HG02759 (cell line): ENCODE data around the gene ESPNL.

ENCODE experiments used
- ATAC-seq: cut with Tn5 transposase; IDR thresholded peaks from one replicate; pipeline ENCODE4 v1.9.1; 2021; ENCODE audit warnings: mild to moderate bottlenecking, moderate library complexity; ENCODE audit not compliant: unreplicated experiment

The ESPNL gene

DNA sequence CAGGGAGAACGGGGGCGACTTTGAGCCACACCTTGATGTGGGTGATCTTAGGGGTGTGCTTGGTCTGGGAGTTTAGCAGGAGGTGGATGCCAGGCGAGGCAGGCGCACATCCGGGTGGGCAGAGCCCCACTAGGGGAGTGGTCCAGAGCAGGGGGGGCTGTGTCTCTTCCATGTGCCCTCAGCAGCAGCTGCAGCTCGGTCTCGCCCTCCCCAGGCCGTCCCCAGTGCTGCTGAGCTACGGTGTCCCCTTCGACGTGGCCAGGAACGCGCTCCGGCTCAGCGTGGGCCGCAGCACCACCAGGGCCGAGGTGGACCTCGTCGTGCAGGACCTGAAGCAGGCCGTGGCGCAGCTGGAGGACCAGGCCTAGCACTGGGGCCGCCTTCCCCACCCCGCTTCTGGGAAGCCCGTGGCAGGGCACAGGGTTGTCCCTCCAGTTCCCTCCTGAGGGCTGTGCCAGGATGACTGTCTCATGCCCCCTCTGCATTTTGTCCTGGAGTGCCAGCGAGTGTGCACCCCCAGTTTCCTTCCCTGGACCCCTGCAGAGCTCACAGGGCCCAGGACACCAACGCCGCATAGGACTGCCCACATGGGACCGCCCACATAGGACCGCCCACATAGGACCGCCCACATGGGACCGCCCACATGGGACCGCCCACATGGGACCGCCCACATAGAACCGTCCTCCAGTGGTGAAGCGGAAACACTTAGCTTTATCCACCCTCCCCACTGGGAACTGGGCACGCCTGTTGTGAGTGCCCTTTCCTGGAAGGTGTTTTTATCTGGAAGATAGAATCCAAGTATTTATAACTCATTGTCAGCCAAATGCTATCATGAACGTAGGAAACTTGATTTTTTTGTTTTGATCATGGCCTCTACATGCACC lies 1.9 kb upstream of the ESPNL start:
- ATAC-seq = peak; percentile 47

DNA sequence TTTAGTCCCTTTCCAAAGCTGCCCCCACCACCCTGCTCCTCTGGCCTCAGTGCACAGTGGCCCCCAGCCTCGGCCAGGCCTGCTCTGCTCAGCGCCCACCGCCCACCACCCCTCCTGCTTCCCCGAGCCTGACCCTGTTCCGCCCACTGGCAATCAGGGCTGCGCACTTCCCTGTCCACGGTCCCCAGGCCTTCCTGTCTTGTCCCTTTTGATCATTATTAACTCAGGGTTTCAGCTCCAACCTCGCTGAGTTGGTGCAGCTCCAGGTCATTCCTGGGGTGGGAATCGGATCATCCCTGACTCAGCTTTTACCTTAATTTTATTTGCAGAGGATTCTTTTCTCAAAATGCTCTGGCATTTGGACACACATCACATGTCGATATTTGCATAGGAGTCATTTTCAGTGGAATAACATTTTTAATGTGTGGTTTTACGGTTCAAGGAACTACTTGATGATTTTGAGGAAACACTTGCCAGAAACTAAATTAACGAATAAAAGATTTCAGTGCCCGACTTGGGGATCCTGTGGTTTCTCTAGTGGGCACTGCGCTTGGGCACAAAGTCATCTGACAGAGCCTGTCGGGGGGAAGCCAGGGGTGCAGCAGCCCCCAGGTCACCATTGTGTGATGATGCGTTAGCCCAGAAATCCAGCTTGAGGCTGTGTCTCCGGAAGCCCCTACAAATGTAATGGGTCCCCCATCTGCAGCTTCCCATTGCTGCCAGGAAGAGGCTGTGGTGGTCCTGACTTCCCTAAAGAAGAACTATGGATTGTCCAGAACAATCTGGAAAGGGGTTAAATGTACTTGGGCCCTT lies 1.0 kb upstream of the ESPNL start:
- ATAC-seq = peak; percentile 37

DNA sequence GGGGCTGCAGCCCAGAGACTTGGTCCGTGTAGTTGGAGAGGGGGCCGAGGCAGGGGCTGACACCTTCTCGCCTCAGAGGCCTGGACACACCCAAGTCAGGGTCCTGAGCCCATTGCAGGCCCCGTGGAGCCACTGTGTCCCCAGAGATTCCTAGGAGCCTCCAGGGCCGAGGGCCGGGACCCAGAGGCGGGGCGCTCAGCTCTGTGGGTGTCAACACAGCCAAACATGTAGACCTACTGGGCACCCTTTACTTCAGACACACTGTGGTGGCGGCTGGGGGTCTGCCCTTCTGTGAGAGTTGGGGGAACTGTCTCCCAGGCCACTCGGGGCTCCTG lies 459 bp upstream of the ESPNL start:
- ATAC-seq = no peak

DNA sequence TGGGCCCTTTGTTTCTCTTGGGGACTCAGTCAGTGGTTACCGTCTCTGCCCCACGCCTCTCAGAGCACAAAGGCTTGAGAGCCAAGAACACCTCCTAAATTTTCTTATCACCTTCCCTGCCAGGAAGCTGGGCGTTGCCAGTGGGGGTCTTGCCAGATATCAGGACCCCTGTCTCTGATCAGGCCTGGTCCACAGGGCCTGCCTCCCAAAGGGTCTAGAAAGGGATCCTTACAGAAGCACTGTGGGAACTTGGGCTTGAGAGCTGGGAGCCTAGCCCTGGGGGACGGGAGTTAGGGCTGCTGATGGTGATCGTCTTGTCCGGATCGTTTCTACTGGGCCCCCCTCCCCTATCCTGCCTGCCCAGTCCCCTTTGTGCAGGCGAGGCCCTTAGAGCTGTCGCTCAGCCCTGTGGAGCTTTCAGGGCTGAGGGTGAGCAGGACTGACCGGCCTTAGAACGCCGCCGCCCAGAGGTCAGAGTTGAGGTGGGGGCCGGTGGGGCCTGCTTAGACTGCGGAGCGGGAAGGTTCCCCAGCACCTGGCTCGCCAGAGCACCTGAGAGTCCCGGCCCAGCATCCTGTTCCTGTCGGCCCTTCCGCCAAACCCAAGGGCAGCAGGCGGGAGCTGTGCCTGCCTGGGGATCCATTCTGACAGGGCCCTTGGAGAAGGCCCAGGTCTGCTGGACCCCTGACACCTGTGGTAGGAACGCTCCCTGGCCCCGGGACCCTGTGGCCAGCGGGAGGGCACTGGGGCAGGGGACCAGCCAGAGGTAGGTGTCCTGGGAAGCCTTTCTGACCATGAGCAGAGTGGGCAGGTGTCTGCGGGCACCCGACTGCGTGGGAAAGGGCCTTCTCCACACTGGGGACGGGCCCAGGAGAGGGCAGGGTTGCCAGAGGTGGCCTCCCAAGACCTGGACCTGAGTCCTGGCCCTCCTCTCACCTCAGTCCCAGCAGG lies 956 bp downstream of the ESPNL start:
- ATAC-seq = no peak

DNA sequence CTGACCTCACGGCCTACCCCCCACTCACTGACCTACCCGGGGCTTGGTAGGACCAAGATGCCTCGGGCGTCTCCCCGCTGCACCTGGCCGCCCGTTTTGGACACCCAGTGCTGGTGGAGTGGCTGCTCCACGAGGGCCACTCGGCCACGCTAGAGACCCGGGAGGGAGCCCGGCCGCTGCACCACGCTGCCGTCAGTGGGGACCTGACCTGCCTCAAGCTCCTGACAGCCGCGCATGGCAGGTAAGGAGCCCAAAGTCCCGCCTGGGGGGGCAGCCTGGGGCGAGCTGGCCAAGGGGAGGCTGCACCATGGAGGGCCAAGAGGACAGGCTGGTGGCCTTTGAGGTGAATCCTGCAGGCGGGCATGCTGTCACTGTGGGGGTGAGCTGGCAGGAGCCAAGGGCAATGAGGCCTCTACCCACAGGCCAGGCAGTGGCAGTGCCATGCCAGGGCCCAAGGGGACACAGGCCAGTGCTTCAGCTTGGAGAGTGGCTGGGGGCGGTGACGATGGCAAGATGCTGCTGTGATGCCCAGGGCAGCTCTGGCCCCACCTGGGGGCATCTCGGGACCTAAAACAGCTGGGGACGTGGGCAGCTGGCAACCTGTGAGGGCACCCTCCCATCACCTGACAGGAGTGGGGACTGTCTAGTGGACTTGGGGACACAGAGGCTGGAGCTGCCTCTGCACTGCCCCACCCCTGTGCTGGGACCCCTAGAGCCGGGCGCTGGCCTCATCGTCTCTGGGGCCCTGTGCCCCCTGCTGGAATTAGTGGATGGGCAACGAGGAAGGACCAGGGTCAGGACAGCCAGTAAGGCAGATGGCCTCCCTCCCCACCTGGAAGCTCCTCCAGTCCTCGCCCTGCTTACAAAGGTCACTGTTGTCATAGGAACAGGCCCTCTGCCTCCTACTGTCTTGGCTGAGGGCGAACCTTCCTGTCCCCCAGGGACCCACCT lies 2.0 kb downstream of the ESPNL start:
- no peak for ATAC-seq

DNA sequence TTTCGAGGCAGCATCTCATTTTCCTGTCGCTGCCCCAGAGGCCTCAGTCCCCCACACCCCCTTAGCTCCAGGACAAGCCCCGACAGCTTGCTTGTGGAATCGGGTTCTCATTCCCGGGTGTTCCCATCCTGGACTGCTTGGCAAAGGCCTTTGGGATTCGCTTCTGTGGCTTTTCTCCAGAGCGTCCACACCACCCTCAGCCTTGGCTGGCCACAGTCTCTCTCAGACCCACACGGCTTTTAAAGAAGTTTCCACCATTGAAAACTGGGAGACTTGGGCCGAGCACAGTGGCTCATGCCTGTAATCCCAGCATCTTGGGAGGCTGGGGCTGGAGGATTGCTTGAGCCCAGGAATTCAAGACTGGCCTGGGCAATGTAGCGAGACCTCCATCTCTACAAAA lies 2.7 kb downstream of the ESPNL start:
- no peak for ATAC-seq

DNA sequence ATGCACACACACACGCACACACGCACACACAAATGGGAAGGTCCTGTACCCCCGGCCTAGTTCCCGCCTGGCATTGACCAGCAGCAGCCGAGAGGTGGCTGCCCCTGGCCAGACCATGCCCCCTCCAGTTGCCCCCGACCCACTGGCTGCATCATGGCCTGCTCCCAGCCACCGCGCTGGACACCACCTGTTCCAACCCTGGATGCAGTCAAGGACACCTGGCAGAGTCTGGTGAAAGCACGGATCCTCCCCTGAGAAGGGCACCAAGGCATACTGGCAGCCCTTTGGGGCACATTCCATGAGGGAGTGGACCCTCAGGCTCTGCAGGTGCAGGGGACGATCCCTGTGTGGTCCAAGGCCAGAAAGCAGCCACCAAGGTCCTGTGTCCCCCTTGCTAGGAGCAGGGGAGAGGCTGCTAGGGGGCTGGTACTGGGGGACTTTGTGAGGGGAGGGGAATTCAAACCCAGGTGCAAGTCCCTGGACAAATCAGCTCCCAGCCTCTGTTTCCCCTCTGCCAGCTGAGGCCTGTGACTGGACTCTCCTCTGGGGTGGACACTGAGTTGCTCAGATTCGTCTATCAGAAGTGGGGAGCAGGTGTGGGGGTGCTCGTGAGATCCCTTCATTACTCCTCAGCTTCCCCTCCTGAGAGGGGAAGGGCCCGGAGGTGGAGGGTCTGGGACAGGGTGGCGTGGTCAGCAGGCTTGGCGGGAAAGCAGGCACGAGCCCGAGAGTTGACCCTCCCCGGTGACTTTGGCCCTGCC lies 3.5 kb downstream of the ESPNL start:
- ATAC-seq = no peak

DNA sequence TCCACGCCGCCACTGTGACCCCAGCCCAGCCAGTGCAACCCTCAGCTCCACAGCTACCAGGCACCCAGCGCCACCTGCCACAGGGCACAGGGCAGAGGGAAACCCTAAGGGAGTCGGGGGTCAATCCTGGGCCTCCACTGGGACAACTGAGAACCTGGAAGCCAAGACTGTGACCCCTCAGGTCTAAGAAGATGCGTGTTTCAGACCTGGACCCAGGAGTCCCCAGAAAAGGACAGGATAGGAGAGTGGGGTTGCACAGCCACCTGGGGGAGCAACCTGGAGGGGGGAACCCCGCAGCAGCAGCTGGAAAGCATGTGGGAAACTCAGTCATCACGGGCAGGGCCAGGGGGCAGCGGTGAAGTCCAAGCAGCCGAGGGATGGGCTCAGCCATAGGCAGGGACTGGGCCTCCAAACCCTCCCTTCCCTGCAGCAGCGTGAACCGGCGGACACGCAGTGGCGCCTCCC lies 4.1 kb downstream of the ESPNL start:
- no peak for ATAC-seq

DNA sequence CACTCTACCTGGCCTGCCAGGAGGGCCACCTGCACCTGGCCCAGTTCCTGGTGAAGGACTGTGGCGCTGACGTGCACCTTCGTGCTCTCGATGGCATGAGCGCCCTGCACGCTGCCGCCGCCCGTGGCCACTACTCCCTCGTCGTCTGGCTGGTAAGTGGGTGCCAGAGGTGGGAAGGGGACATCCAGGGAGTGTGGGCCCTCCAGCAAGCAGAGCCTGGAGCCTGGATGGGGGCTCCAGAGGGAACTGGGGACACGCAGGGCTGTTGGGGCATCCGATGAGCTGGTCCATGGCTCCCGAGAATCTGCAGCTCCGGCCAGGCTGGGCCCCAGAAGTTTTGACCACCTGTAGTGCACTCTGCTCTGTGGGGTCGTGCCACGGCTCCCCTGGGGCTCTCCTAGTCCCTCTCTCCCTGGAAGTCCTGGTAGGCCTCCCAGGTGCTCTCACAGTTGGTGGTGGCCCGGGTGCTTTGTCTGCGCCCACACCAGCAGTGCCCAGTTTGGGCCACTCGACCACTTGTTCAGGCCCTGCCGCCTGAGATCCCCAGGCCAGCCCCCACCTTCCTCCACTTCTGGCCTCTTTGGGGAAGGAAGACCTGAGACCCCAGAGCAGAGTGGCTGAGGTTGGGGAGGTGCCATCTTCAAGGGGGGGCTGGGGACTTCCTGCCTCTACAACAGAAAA lies 4.7 kb downstream of the ESPNL start:
- ATAC-seq = no peak

DNA sequence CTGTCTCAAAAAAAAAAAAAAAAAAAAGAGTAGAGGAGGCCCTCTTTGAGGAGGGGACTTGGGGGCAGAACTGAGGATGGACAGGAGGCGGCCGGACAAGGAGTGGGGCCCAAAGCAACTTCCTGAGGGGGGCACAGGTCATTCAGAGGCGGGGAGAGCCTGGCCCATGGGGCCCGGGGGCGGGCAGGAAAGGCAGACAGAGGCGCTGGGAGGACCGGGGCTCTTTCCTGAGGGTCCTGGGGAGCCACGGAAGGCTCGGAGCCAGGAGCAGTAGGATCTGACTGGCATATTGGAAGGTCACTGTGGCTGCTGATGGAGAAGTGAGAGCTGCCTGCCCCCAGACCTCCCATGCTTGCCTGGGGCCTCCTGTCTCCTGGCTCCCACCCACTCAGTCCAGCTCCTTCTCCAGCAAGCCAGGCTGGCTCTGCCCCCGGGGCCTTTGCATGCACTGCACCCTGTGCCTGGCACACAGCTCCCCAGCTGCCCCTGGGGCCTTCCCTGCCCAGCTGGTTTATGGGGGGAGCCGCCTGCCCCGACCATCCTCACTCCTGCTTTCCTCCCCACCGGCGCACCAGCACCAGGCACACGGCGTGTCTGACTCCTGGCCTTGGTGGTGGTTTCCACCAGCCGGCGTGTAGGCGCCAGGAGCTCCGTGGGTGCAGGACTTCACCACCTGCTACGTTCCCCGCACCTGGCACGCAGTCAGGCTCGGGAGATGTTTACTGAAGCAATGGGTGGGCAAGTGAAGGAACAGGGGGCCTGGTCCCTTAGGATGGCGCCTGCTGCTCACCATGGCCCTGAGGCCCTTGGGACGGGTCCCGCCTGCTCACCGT lies 5.6 kb downstream of the ESPNL start:
- ATAC-seq = no peak

DNA sequence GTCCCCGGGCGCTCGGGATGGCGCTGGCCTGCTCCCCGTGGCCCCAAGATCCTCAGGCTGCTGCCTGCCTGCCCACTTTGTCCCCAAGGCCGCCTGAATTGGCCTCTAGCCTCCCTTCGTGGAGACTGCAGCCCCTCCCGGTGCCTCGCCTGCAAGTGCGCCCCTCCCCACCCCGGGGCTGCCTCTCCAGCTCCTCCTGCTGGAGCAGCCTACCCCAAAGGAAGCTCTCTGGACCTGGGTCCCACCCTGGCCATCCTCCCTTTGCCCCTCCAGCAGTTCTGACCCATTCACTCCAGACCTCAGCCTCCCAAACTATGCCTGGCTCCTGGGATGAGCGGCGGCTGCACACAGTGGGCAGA lies 6.2 kb downstream of the ESPNL start:
- no peak for ATAC-seq

DNA sequence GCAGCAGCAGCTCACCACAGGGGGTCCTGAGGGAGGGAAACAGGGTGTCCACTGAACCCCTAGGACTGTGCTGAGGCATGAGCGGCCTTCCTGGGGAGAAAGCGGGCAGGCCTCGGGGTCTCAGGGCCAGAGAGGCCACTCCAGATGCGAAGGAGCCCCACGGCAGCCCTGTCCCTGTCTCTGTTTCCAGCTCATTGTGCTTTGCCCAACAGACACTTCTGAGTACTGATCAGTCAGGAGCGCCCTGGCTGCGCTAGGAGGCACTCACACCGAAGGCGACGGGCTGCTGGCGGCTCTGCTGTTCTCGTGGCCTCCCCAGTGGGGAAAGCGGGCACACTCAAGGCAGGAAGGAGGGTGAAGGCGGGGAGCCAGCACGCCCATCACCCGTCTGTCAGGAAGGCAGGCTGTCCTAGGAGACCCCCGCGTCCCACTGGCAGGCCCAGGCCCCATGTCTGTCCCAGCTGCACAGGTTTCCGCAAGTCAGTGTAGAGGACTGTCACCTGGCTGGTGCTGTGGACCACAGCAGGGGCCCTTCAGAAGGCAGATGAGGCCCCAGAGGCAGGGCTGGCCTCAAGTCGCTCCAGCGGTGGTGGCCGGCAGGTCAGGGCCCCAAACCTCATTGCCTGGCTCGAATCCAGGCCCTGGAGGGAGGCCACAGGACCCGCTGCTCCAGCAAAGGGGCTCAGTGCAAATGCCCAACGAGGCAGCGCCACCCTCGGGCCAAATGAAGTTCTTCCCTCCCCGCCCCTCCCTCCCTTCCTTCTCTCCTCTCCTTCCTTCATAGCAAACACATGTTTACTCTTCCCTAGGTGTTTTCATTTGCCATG lies 6.8 kb downstream of the ESPNL start:
- peak; percentile 15 for ATAC-seq

DNA sequence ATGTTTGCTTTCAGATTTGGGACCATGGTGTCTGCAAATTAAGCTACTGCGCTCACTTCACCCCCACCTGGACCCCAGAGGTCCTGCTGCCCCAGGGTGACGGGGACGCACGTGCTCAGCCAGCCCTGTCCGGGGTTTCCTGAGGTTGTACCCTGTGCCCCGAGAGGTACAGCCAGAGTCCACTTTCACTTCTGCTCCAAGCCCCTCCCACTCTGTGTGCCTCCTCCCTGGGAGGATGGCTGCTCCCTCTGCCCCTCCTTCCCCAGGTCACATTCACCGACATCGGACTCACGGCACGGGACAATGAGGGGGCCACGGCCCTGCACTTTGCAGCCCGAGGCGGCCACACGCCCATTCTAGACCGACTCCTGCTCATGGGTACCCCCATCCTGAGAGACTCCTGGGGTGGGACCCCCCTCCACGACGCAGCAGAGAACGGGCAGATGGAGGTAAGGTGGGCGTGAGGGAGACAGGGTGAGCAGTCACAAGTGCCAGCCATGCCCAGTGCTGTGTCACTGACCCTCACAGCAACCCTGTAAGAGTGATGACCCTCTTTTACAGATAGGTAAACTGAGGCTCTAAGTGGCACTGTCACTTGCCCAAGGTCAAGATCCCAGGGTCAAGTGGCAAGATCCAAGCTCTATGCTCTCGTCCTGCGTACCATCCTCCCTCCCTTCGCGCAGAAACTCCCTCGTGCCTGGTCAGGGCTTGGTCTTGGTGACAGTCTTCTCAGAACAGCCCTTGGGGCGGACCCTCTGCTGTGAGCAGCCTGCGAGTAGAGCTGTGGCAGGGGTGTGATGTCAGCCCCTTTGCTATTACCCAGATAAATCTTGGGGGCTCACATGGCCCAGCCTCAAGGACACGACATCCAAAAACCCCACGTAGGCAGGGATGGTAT lies 7.6 kb downstream of the ESPNL start:
- ATAC-seq = peak; percentile 73

DNA sequence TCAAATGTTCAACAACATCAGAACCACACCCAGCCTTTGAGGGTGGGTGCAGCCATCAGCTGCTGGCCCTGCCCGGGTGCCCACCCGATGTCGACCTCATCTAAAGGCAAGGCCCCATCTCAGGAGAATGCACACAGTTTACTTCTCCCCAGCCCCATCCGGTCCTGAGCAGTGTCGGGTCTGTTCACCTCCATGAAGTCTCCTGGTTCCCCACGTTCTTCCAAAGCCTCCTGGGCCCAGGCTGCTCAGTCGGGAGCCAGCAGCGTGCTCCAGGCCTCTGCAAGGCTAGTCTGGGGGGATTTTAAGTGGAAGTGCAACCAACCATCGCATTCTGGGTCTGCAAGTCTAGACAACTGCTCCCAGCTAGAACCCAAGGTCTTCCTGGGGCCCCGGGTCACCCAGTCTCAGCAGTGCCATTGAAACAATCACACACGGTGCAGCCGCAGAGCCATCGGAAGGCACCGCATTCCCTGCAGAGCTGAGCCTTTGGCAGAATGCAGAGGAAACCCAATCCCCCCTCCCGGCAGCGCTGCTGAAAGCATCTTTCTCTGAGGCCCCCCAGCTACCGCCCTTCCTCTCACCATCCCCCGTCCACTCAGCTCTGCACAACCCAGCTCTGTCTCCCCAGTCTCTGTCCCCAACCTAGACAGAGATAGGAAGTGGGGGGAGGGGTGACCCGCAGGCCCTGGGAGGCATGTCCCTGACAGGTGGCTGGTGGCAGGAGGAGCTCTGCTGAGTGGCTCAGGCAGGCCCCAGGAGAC lies 8.5 kb downstream of the ESPNL start:
- peak; percentile 72 for ATAC-seq

DNA sequence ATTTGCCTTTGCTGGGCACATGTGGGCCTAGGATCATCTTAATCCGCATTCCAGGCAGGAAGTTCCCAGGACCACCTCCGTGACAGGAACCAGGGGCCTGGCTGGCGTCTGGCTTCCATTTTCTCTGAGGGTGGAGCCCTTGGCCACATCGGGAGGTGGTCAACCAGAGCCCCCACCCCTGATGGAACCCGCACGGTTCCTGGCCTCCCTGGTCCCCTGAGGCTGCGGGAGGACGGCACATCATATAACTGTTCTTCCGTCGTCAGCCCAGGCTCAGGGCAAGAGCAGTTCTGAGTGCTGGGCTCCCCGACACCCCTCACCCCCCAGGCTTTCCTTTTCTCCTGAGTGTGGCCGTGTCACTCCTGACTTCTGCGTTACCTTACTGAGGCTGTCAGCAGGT lies 13.5 kb downstream of the ESPNL start:
- ATAC-seq = no peak
